Spinal cord (tissue), 10 donors: ENCODE results near the gene RNF181. TPM values are rescaled to one million over a fixed set of nuclear protein-coding genes. Genes with fewer than 3 reads are reported as not detected.
"Not testable (repeated sequence)": the region's sequence is repeated elsewhere in the genome, so short reads cannot be mapped to it uniquely, and the experiment has no call there.

ENCODE experiments used
- DNase-seq, 6 donors: peaks; one replicate each; pipeline versions ENCODE4 v3.0.0 to v3.0.0-alpha.2; 2013 to 2015; ENCODE audit warnings: low spot score in 6 of 6, low read depth in 4 of 6
- H3K27ac ChIP-seq: one replicate; pipeline ENCODE4 v1.5.1; 2013; ENCODE audit warnings: low read depth, low read length, control low read depth
- H3K27me3 ChIP-seq: one replicate; pipeline ENCODE4 v1.6.1; 2013; ENCODE audit warnings: low read length; ENCODE audit not compliant: control insufficient read depth, insufficient read depth
- H3K36me3 ChIP-seq: one replicate; pipeline ENCODE4 v1.6.1; 2013; ENCODE audit warnings: low read length; ENCODE audit not compliant: control insufficient read depth, insufficient read depth
- H3K4me1 ChIP-seq: one replicate; pipeline ENCODE4 v1.6.1; 2013; ENCODE audit warnings: low read length; ENCODE audit not compliant: control insufficient read depth, insufficient read depth
- H3K4me3 ChIP-seq: one replicate; pipeline ENCODE4 v1.5.1; 2013; ENCODE audit warnings: low read depth, low read length, control low read depth
- H3K9me3 ChIP-seq: one replicate; pipeline ENCODE4 v1.6.1; 2013; ENCODE audit warnings: low read length; ENCODE audit not compliant: control insufficient read depth, insufficient read depth
- WGBS: methylation state at CpG from one replicate; pipeline ENCODE4 v1.1.5; 2013; ENCODE audit warnings: missing lambda C conversion rate; ENCODE audit not compliant: insufficient coverage; 5-methylcytosine and 5-hydroxymethylcytosine counted together
- polyA plus RNA-seq, 2 donors: library from polyadenylated mRNA; unstranded; fragments of 120-200 nt; gene quantifications; one replicate each; pipeline ENCODE4 v1.2.1, GENCODE V29; 2013; ENCODE audit not compliant: insufficient read length in 2 of 2
- total RNA-seq, 2 donors: library from RNA; depleted of rRNA in 1 of 2; stranded (reverse); fragments of 120-200 nt in 1 of 2; fragments of >200 nt in 1 of 2; gene quantifications; one replicate each; pipeline versions ENCODE4 v1.2.3 to v1.2.4, GENCODE V29; 2013 to 2014
- donor health status: healthy.

RNF181 gene
- total and polyA plus RNA-seq, 4 donors: 69.3 to 213 (median 108) TPM

GRCh38 chr2:85551698-85552678 lies 43.6 kb upstream of the RNF181 start:
- no peaks in the 10 kb centered on the region for H3K9me3 ChIP-seq

GRCh38 chr2:85553184-85553583 lies 42.4 kb upstream of the RNF181 start:
- no peak overlapping the region for H3K4me3 ChIP-seq
- DNase-seq: no peak
- WGBS: 84% methylated on average over 6 of the region's 6 CpGs
- peaks cover 53% of the 10 kb centered on the region for H3K36me3 ChIP-seq
- H3K27ac ChIP-seq: no peak overlapping the region
- no peaks in the 10 kb centered on the region for H3K27me3 ChIP-seq
- H3K4me1 ChIP-seq: no peaks in the 10 kb centered on the region
- no peaks in the 10 kb centered on the region for H3K9me3 ChIP-seq

More at GRCh38 chr2:85551698-85552678, 43.6 kb upstream of the RNF181 start:
- H3K27me3 ChIP-seq: no peaks in the 10 kb centered on the region
- H3K4me3 ChIP-seq: no peak overlapping the region
- peak in 4 of 6 donors; percentile 60 to 95 (median 83) for DNase-seq
- H3K36me3 ChIP-seq: peaks cover 57% of the 10 kb centered on the region
- H3K4me1 ChIP-seq: no peaks in the 10 kb centered on the region
- 81% methylated on average over 7 of the region's 9 CpGs for WGBS
- H3K27ac ChIP-seq: no peak overlapping the region

- Histone ChIP-seq H3K36me3 (peaks cover 52% of the 10 kb centered on the region), H3K4me1 (peaks cover 1% of the 10 kb centered on the region), H3K27me3 (no peaks in the 10 kb centered on the region), H3K27ac (no peak overlapping the region), H3K4me3 (no peak overlapping the region), H3K9me3 (no peaks in the 10 kb centered on the region)
- WGBS: no CpG with 5 or more reads among the region's 3 CpGs
- no peak for DNase-seq
Observed at GRCh38 chr2:85554980-85555612, 40.4 kb upstream of the RNF181 start.

GRCh38 chr2:85557130-85557529 lies 38.4 kb upstream of the RNF181 start:
- Histone ChIP-seq H3K9me3 (no peaks in the 10 kb centered on the region), H3K36me3 (peaks cover 40% of the 10 kb centered on the region), H3K4me3 (no peak overlapping the region), H3K27ac (no peak overlapping the region), H3K4me1 (peaks cover 15% of the 10 kb centered on the region), H3K27me3 (no peaks in the 10 kb centered on the region)
- 100% methylated on average over 2 of the region's 5 CpGs for WGBS
- DNase-seq: no peak

- no peaks in the 10 kb centered on the region for H3K27me3 ChIP-seq
- peaks cover 17% of the 10 kb centered on the region for H3K4me1 ChIP-seq
- no peak overlapping the region for H3K4me3 ChIP-seq
- no peak overlapping the region for H3K27ac ChIP-seq
- no peaks in the 10 kb centered on the region for H3K9me3 ChIP-seq
- H3K36me3 ChIP-seq: peaks cover 36% of the 10 kb centered on the region
- WGBS: no CpG with 5 or more reads among the region's 1 CpG
- no peak for DNase-seq
Observed at GRCh38 chr2:85558160-85558559, 37.4 kb upstream of the RNF181 start.

- peaks cover 14% of the 10 kb centered on the region for H3K36me3 ChIP-seq
- H3K4me1 ChIP-seq: peaks cover 17% of the 10 kb centered on the region
- H3K27me3 ChIP-seq, DNase-seq, H3K9me3 ChIP-seq, H3K27ac ChIP-seq: not testable (repeated sequence)
- peak overlapping the region; percentile 96 for H3K4me3 ChIP-seq
- WGBS: 86% methylated on average over 11 of the region's 12 CpGs
Observed at GRCh38 chr2:85560403-85560726, 35.2 kb upstream of the RNF181 start.

GRCh38 chr2:85560812-85561279 lies 34.7 kb upstream of the RNF181 start:
- 5% methylated on average over 10 of the region's 14 CpGs for WGBS
- Histone ChIP-seq H3K27ac (peak overlapping the region; percentile 90), H3K36me3 (peaks cover 13% of the 10 kb centered on the region), H3K4me1 (peaks cover 17% of the 10 kb centered on the region), H3K27me3 (no peaks in the 10 kb centered on the region), H3K9me3 (no peaks in the 10 kb centered on the region), H3K4me3 (peak overlapping the region; percentile 96)
- DNase-seq: no peak

GRCh38 chr2:85561280-85562212 lies 34.0 kb upstream of the RNF181 start, which contains the start of gene GGCX:
Gene GGCX, minus strand, starts transcription at chr2:85561493. Its CDS starts 65 bp downstream, at chr2:85561428.
- H3K4me3 ChIP-seq: peak within 1 kb of the TSS; percentile 96
- H3K4me1 ChIP-seq: peaks cover 17% of the 10 kb centered on the region

GRCh38 chr2:85564144-85564563 lies 31.4 kb upstream of the RNF181 start:
- no peak overlapping the region for H3K4me3 ChIP-seq
- peaks cover 17% of the 10 kb centered on the region for H3K4me1 ChIP-seq
- whole genome bisulfite sequencing: 93% methylated on average over 3 of the region's 5 CpGs
- no peaks in the 10 kb centered on the region for H3K27me3 ChIP-seq
- no peaks in the 10 kb centered on the region for H3K9me3 ChIP-seq
- no peak overlapping the region for H3K27ac ChIP-seq
- no peaks in the 10 kb centered on the region for H3K36me3 ChIP-seq
- DNase-seq: no peak

More at GRCh38 chr2:85561280-85562212, 34.0 kb upstream of the RNF181 start, which contains the start of gene GGCX:
- DNase-seq: peak; percentile 81 to 98 (median 92)
- H3K27ac ChIP-seq: peak within 1 kb of the TSS; percentile 90
- 5% methylated on average over 50 of the region's 64 CpGs for WGBS
- H3K36me3 ChIP-seq: peaks cover 9% of the 10 kb centered on the region
- no peaks in the 10 kb centered on the region for H3K9me3 ChIP-seq
- no peaks in the 10 kb centered on the region for H3K27me3 ChIP-seq
